Stimulated activated CD4-positive, alpha-beta T cell treated with anti-CD3 and anti-CD28 coated beads, Interleukin-12 subunit alpha, Interleukin-12 subunit beta, amount 100 ng/mL, for 4 hours (primary cell): Measurements from ENCODE around the gene RALGAPA2.

ENCODE experiments used
- DNase-seq: peaks from one replicate; pipeline ENCODE4 v3.0.0-alpha.2; 2020

Gene RALGAPA2

DNA sequence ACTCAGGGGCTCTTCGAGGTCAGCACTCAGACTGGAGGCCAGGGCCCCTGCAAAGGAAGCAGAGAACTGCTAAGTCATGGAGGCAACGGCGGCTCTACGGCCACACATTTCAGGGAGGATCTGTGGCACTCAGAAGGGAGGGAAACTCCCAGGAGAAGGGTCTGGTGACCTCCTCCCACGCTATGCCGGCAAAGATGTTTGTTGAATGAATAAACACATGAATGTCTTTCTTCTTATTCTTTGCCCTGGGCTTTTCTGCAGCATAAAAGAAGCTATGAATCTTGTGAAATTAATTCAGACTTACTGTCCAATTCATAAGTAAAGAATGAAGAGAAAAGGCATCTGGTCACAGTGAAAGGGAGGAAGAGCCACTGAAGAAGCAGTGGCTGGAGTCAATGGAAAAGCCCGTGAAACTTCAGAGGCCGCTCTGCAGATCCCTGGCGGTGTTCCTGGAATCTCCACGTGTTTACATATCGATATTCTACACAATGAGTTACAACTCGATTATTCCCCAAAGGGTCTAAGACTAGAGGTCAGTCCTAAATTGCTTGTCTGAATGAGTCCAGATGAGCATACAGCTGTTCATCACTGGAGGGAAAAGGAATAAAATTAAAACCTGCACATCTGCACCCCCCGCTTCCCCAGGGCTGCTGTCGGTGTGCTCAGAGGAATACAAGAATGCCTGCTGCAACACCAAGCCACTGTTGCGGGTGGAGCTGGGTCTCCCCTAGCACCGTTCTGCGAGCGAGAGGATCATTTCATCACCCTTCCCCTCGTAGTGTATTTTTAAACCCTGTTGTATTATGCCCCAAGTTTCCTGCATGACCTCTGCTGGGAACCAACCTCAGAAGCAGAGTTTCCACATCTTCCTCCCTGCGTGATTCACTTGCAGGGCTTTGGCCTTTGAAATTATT, 319.0 kb downstream of the RALGAPA2 start:
- no peak for DNase-seq

GRCh38 chr20:20391766-20392165, 320.7 kb downstream of the RALGAPA2 start:
- no peak for DNase-seq

- no peak for DNase-seq
Observed at GRCh38 chr20:20391115-20391514, 321.3 kb downstream of the RALGAPA2 start.

DNA sequence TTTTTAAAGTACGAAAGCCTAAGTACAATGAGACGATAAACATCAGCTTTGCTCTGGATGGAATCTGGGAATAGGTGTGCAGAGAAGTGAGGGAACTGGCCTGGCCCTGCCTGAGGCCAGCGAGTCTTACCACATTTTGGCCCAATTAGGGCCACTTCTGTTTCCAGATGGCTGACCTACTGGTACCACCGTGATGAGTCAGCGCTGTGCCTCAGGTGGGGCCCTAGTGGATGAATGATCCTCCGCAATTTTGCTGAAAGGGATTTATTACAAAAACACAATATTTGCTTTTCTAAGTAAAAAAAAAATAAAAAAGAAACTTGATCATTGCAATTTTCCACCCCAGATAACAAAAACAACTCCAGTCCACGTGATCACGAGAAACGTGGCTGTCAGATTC, 322.1 kb downstream of the RALGAPA2 start:
- no peak for DNase-seq

GRCh38 chr20:20386192-20386591, 326.3 kb downstream of the RALGAPA2 start:
- DNase-seq: no peak

- no peak for DNase-seq
Observed at GRCh38 chr20:20375862-20376261, 336.6 kb downstream of the RALGAPA2 start.

GRCh38 chr20:20373091-20373571, 339.3 kb downstream of the RALGAPA2 start:
- no peak for DNase-seq

- no peak for DNase-seq
Observed at GRCh38 chr20:20371681-20372080, 340.8 kb downstream of the RALGAPA2 start.

DNA sequence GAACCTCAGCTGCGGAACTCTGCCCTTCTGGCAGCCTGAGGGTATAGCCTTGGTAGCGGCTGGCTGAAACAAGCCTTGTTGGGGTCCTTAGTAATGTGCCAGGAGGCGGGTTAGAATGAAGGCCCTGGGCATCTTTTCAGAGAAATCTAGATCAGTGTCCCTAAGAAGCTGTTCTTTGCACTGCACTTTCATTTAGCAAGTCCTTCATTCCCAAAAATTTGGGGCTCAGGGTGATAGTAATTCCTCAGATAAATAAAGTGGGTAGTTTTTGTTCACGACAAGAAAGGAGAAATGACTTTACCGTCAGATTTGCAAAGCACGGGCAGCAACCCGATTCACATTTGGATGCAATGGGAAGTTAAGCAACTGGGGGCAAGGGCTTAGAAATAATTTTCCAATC, 341.4 kb downstream of the RALGAPA2 start:
- DNase-seq: no peak

- DNase-seq: no peak
Observed at GRCh38 chr20:20370094-20370575, 342.3 kb downstream of the RALGAPA2 start.

DNA sequence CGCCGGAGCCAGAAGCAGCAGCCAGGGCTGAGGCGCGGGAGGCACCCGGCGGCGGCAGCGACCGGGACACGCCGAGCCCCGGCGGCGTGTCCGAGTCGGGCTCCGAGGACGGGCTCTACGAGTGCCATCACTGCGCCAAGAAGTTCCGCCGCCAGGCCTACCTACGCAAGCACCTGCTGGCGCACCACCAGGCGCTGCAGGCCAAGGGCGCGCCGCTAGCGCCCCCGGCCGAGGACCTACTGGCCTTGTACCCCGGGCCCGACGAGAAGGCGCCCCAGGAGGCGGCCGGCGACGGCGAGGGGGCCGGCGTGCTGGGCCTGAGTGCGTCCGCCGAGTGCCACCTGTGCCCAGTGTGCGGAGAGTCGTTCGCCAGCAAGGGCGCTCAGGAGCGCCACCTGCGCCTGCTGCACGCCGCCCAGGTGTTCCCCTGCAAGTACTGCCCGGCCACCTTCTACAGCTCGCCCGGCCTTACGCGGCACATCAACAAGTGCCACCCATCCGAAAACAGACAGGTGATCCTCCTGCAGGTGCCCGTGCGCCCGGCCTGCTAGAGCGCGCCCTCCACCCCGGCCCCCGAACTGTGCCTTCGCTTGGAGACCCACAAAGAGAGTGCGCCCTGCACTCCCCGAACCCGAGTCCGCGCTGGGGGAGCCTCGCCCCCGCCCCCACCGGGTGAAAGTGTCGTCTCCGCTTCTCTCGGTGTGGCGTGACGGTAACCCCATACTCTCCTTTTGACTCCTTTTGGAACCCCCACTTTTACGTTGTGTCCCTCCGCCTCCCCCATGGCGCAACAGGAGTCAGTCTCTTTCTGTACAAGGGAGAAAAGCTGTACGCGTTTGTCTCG, 343.0 kb downstream of the RALGAPA2 start:
- DNase-seq: no peak

DNA sequence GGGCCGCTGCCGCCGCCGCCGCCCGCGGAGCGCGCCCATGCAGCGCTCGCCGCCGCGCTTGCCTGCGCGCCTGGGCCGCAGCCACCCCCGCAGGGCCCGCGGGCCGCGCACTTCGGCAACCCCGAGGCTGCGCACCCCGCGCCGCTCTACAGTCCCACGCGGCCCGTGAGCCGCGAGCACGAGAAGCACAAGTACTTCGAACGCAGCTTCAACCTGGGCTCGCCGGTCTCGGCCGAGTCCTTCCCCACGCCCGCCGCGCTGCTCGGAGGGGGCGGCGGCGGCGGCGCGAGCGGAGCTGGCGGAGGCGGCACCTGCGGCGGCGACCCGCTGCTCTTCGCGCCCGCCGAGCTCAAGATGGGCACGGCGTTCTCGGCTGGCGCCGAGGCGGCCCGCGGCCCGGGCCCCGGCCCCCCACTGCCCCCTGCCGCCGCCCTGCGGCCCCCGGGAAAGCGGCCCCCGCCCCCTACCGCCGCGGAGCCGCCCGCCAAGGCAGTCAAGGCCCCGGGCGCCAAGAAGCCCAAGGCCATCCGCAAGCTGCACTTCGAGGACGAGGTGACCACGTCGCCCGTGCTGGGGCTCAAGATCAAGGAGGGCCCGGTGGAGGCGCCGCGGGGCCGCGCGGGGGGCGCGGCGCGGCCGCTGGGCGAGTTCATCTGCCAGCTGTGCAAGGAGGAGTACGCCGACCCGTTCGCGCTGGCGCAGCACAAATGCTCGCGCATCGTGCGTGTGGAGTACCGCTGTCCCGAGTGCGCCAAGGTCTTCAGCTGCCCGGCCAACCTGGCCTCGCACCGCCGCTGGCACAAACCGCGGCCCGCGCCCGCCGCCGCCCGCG, 343.8 kb downstream of the RALGAPA2 start:
- DNase-seq: no peak

DNA sequence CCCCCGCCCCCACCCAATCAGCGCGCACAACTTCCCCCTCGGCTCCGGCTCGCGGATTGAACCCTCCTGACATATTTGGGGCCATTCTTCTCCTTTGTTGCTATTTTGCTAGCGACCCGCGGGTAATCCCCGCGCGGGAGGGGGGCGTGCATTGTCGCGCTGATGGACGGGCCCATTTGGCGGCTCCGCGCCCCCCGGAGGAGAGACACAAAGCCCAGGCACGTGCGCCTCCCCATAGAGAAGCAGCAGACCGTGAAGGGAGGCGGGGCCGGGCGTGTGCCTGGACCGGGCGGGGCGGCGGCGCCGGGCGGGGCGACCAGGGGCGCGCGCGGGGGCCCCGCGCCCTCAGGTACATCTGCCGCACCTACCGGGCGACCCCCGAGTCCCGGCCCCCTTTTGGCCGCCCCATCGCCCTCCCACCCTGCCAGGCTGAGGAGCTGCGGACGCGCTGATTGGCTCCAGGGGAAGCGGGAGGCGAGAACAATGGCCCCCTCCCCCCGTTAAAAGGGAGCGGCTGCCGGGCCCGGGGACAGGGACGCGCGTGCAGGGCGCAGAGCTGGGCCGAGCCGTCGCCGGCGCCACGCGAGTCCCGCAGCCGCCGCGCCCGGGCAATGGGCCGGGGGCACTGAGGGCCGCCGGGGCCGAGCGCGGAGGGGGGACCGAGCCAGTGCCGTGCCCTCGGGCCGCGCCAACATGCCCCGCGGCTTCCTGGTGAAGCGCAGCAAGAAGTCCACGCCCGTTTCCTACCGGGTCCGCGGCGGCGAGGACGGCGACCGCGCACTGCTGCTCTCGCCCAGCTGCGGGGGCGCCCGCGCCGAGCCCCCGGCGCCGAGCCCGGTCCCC, 344.6 kb downstream of the RALGAPA2 start, which contains the start of gene INSM1:
INSM1 (plus strand) TSS at position 530 of the 843 bp plus-strand sequence; CDS start at position 694, 164 bp downstream.
- DNase-seq: no peak

GRCh38 chr20:20366876-20367574, 345.4 kb downstream of the RALGAPA2 start:
- no peak for DNase-seq

- DNase-seq: no peak
Observed at GRCh38 chr20:20366551-20366875, 345.9 kb downstream of the RALGAPA2 start.

GRCh38 chr20:20365480-20366161, 346.8 kb downstream of the RALGAPA2 start:
- DNase-seq: no peak

- DNase-seq: no peak
Observed at GRCh38 chr20:20364593-20365479, 347.6 kb downstream of the RALGAPA2 start.

- no peak for DNase-seq
Observed at GRCh38 chr20:20363799-20364592, 348.4 kb downstream of the RALGAPA2 start.

GRCh38 chr20:20363434-20363798, 349.0 kb downstream of the RALGAPA2 start:
- no peak for DNase-seq
